Measurements from ENCODE around the gene GORASP1.
A peak's percentile ranks its signal among the peaks of the same experiment; 100 is the strongest.
"Not testable (repeated sequence)": the region's sequence is repeated elsewhere in the genome, so short reads cannot be mapped to it uniquely, and the experiment has no call there.

The GORASP1 gene

DNA sequence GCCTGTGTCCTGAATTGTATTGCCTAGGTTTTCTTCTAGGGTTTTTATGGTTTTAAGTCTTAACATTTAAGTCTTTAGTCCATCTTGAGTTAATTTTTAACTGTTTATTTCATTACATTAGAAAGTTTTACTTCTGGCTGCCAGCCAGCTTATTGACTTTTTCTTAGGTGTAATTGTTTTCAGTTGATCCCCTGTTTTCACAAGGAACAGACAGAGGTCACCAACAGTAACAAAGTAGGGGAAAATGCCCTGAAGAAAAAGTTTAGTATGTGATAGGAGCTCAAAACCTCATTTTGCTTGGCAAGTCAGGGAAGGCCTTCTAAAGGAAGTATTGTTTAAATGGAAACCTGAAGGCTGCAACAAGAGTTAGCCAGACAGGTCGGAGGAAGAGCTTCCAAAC, 45.2 kb downstream of the GORASP1 start:
- DNase-seq, result no peak

DNA sequence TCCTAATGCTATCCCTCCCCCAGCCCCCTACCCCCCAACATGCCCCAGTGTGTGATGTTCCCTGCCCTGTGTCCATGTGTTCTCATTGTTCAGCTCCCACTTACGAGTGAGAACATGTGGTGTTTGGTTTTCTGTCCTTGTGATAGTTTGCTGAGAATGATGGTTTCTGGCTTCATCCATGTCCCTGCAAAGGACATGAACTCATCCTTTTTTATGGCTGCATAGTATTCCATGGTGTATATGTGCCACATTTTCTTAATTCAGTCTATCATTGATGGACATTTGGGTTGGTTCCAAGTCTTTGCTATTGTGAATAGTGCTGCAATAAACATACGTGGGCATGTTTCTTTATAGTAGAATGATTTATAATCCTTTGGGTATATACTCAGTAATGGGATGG, 46.2 kb downstream of the GORASP1 start:
- not testable (repeated sequence) for DNase-seq

DNA sequence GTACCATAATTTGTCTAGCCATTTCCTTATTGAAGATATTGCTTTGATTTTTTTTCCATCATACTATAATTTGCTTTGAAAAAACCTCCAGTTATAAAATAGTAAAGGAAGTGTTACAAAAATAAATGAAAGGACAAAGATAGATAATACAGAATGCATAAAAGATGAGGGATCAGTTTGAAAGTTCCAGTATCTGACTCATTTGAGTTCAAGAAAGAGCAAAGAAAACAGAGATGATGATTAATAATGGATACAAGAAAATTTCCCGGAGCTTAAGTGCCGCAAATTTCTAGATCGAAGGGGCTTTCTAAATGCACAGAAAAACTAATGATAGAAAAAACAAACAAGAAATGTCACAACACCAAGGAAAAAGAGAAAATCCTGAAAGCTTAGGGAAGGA, 51.3 kb downstream of the GORASP1 start:
- no peak for DNase-seq

DNA sequence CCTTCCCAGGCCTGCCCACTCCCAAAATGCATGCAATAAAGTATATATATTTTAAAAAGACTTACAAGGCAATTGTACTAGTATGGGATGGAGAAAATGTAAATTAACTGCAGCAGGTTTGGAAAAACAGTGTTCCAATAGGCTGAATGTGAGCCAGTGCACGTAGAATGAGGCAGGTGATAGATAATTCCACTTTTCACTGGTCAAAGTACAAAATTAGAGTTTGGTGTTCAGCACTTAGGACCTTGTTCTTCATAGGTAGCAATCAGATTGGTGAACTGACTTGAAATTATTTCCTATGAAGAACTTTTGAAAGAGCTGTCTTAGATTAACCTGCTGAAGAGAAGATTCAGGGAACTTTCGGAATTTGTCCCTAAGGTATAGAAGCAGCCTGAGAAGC, 53.7 kb downstream of the GORASP1 start:
- DNase-seq, result no peak

DNA sequence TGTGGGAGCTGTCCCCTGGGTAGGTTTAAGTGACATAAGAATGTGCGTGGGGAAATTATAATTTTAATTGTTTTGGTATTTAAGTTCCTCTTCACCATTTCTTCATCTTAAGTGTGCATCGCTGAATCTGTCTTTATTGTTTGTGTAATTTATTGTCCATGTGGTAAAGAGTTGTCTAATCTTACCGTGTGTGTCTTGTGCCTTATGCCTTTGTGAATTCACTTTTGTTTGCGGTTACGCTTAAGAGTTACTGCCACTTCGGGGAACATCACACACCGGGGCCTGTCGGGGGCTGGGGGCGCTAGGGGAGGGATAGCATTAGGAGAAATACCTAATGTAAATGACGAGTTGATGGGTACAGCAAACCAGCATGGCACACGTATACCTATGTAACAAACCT, 54.8 kb downstream of the GORASP1 start:
- DNase-seq, result no peak

DNA sequence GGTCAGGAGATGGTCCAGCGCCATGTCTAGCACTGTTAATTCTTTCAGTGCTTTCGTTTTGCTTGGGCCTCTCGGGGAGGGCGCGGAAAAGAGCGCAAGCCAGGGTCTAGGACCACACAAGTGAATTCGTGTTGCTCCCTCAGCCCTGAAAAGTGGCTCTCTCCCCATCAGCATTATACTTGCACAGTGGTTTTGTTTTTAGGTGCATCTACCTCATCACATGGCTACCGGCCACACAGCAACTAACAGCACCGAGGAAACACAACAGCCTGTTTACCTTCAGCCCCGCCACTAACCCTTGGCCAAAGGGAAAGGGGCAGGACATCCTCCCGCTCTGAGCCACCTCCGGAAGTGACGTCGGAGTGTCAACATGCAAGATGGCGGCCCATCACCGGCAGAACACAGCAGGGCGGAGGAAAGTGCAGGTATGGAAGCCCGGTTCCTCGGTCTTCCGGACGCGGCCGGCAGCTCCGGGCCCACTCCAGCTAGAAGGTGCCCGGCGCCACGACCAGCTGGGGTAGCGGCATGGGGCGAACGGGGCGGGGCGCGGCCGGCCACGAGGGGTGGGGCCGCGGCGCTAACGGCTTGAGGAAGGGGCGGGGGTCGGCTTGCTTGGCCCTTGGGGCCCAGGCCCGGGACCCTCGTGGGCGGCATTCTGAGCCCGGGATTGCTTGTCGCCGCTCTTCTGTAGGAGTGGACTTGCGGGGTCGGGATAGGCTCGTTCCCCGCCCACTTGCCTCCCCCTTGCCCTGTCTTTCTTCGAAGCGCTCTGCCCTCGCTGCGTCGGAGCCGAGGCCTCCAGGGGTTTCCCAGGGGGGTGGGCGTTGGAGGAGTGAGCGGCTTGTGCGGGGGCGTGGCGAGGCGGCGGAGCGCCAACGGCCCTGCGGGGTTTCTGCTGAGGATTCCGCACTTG, 55.5 kb downstream of the GORASP1 start, which contains the start of the genes SCN11A and WDR48:
TSS of gene SCN11A (minus strand) at position 296 of the 913 bp plus-strand sequence. CDS start 101,582 bp downstream, outside the sequence.
TSS of gene WDR48 (plus strand) at position 368 of the 913 bp plus-strand sequence. CDS start at position 378, 10 bp downstream.
- peak; percentile 88 to 94 for DNase-seq

DNA sequence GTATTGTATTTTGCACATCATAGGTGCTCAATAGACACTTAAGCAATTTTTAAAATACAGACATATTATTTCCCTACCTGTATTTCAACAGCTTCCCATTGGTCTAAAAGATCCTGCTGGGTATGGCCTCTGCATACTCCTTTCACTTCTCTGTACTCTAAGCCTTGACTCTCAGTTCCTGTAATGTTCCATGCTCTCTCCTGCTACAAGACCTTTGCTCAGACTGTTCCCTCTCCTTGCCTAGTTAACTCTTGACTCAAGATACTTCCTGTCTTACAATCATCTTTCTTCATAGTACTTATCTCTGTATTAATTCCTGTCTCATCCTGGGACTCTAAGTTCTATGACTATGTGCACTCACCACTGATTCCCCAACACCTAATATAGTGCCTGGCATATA, 57.4 kb downstream of the GORASP1 start:
- DNase-seq, result no peak
